ENCODE data around the gene RTN3. TPM values are rescaled to one million over a fixed set of nuclear protein-coding genes. Genes with fewer than 3 reads are reported as not detected.
"Not testable (repeated sequence)": the region's sequence is repeated elsewhere in the genome, so short reads cannot be mapped to it uniquely, and the experiment has no call there.

The RTN3 gene
- total RNA-seq, 2 experiments from 2014 or later = 42.2 to 43.0 TPM

DNA sequence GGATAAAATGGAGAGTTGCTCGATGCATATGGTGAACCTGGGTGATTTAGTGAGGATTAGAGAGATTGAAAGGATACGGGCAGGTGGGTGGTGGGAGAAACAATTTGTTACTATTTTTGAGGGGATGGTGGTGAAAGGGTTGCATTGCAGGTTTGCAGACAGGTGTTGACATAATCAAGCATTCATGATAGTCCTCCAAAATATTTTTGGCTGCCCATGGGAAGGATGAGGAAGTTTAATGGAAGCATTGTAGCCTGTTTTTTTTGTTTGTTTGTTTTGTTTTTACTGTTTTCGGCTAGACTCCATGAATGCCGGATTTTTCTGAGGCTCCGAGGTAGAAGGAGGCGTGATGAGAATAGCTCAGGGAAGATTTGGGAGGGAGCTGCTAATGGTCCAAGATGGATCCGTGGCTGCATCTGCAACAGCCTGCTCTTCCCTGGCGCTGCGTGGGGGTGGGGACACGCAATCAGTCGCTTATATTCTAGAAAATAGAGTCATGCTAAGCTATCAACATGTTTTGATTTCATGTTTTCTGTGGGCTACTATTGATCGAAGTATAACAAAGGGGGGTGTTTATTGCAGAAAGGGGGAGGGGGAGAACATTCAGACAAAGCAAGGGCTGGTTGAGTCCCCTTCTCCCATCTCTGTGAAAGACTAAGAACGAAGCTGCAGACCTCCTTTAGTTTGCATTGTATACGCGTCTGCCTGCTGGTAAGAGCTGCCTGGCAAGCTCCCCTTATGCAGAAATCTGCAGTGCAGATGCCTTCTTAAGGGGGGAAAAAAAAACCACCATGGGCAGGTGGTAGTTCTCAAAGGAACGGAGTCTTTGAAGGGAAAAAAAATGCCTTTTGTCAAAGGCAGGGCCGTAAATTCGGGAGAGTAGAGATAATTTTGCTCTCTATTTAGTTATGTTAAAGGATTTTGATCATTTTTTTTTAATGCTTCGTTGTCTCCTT is 1.0 kb downstream of the RTN3 start:
- H3K4me3 Mint-ChIP-seq = peak overlapping the region; percentile 90
- peak; percentile 3 for ATAC-seq
- peaks cover 26% of the 10 kb centered on the region for H3K4me1 Mint-ChIP-seq
- intact Hi-C loops (cut with DNase I, micrococcal nuclease) = no loop called here
- DNase-seq = peak; percentile 52
- H3K27ac Mint-ChIP-seq = peak overlapping the region; percentile 89
- no peaks in the 10 kb centered on the region for H3K9me3 Mint-ChIP-seq (ENCODE audit: low read depth)
- POLR2A ChIA-PET = interaction anchor here (0.5 to 1.5 kb wide), 8 partner anchors 9 to 559 kb away, joined by 3 to 8 read pairs (median 4); partner anchors contain the start of genes ATL3 and FKBP2
- CTCF ChIA-PET = interaction anchor here (0.7 to 3.0 kb wide), 10 partner anchors 11 to 776 kb away, joined by 3 to 31 read pairs (median 4); partner anchors contain the start of gene ATL3
- no peaks in the 10 kb centered on the region for H3K27me3 Mint-ChIP-seq
- H3K36me3 Mint-ChIP-seq (ENCODE audit: low read depth) = no peaks in the 10 kb centered on the region

- Mint-ChIP-seq H3K9me3 (ENCODE audit: low read depth) (no peaks in the 10 kb centered on the region), H3K4me3 (peak overlapping the region; percentile 90), H3K27ac (no peak overlapping the region), H3K4me1 (peaks cover 34% of the 10 kb centered on the region), H3K36me3 (ENCODE audit: low read depth) (no peaks in the 10 kb centered on the region), H3K27me3 (no peaks in the 10 kb centered on the region)
- POLR2A ChIA-PET = interaction anchor here (1.0 to 1.2 kb wide), 2 partner anchors 10 to 13 kb away, joined by 3 read pairs; partner anchors contain the start of gene ATL3
- intact Hi-C loops (cut with DNase I, micrococcal nuclease) = no loop called here
- no peak for ATAC-seq
- DNase-seq = no peak
- CTCF ChIA-PET = interaction anchor here (0.7 to 3.0 kb wide), 4 partner anchors 12 to 777 kb away, joined by 3 to 31 read pairs (median 4); partner anchors contain the start of gene ATL3
These were observed 2.1 kb downstream of the RTN3 start for GRCh38 chr11:63683133-63683991.

DNA sequence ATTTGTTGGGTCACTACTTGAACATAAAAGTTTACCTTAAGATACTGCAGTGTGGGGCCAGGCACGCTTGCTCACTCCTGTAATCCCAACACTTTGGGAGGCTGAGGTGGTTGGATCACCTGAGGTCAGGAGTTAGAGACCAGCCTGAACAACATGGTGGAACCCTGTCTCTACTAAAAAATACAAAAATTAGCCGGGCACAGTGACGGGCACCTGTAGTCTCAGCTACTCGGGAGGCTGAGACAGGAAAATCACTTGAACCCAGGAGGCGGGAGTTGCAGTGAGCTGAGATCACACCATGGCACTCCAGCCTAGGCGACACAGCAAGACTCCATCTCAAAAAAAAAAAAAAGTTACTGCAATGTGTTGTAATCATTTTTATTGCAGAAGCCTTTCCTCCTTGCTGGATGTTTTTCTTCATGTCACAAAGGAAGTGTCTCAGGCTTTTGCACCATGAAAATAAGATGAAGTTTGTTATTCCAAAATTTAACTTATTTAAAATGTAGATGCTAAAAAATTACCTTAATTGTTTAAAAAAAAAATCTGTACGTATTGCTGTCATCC is 3.9 kb downstream of the RTN3 start:
- H3K36me3 Mint-ChIP-seq (ENCODE audit: low read depth); H3K27me3 Mint-ChIP-seq; H3K27ac Mint-ChIP-seq; ATAC-seq; intact Hi-C loops (cut with DNase I, micrococcal nuclease); H3K9me3 Mint-ChIP-seq (ENCODE audit: low read depth); DNase-seq; H3K4me3 Mint-ChIP-seq: not testable (repeated sequence)
- CTCF ChIA-PET = interaction anchor here (0.6 to 0.8 kb wide), 3 partner anchors 20 to 1116 kb away, joined by 3 read pairs; no protein-coding TSS in a partner anchor
- POLR2A ChIA-PET = interaction anchor here (0.7 kb wide), 1 partner anchor 670 kb away, joined by 3 read pairs; no protein-coding TSS in a partner anchor
- peaks cover 46% of the 10 kb centered on the region for H3K4me1 Mint-ChIP-seq

- ChIA-PET POLR2A (no interaction called here), CTCF (interaction anchor here (0.9 kb wide), 1 partner anchor 14 kb away, joined by 4 read pairs; no protein-coding TSS in a partner anchor)
- Mint-ChIP-seq H3K4me3 (no peak overlapping the region), H3K27ac (no peak overlapping the region), H3K4me1 (peaks cover 39% of the 10 kb centered on the region), H3K27me3 (no peaks in the 10 kb centered on the region), H3K9me3 (ENCODE audit: low read depth) (no peaks in the 10 kb centered on the region), H3K36me3 (ENCODE audit: low read depth) (no peaks in the 10 kb centered on the region)
- ATAC-seq (no peak), DNase-seq (no peak)
- intact Hi-C loops (cut with DNase I, micrococcal nuclease) = no loop called here
These were observed 5.6 kb downstream of the RTN3 start for GRCh38 chr11:63686926-63687325.

- intact Hi-C loops (cut with DNase I, micrococcal nuclease) = no loop called here
- peak; percentile 96 for ATAC-seq
- POLR2A ChIA-PET = interaction anchor here (0.6 to 0.7 kb wide), 2 partner anchors 14 to 302 kb away, joined by 4 read pairs; no protein-coding TSS in a partner anchor
- peak overlapping the region; percentile 59 for H3K27ac Mint-ChIP-seq
- no peaks in the 10 kb centered on the region for H3K9me3 Mint-ChIP-seq (ENCODE audit: low read depth)
- peak; percentile 57 for DNase-seq
- no peaks in the 10 kb centered on the region for H3K36me3 Mint-ChIP-seq (ENCODE audit: low read depth)
- CTCF ChIA-PET = interaction anchor here (1.1 kb wide), 1 partner anchor 59 kb away, joined by 3 read pairs; no protein-coding TSS in a partner anchor
- no peaks in the 10 kb centered on the region for H3K27me3 Mint-ChIP-seq
- peaks cover 34% of the 10 kb centered on the region for H3K4me1 Mint-ChIP-seq
- H3K4me3 Mint-ChIP-seq = no peak overlapping the region
These were observed 6.5 kb downstream of the RTN3 start for GRCh38 chr11:63687845-63688244.

- Mint-ChIP-seq H3K36me3 (ENCODE audit: low read depth) (no peaks in the 10 kb centered on the region), H3K27me3 (no peaks in the 10 kb centered on the region), H3K4me3 (no peak overlapping the region), H3K27ac (no peak overlapping the region), H3K9me3 (ENCODE audit: low read depth) (no peaks in the 10 kb centered on the region), H3K4me1 (peaks cover 8% of the 10 kb centered on the region)
- CTCF ChIA-PET = interaction anchor here (0.8 to 1.4 kb wide), 4 partner anchors 15 to 425 kb away, joined by 3 to 5 read pairs (median 4); no protein-coding TSS in a partner anchor
- no peak for DNase-seq
- no peak for ATAC-seq
- intact Hi-C loops (cut with DNase I, micrococcal nuclease) = no loop called here
- POLR2A ChIA-PET = no interaction called here
These were observed 13.3 kb downstream of the RTN3 start for GRCh38 chr11:63694596-63694995.

DNA sequence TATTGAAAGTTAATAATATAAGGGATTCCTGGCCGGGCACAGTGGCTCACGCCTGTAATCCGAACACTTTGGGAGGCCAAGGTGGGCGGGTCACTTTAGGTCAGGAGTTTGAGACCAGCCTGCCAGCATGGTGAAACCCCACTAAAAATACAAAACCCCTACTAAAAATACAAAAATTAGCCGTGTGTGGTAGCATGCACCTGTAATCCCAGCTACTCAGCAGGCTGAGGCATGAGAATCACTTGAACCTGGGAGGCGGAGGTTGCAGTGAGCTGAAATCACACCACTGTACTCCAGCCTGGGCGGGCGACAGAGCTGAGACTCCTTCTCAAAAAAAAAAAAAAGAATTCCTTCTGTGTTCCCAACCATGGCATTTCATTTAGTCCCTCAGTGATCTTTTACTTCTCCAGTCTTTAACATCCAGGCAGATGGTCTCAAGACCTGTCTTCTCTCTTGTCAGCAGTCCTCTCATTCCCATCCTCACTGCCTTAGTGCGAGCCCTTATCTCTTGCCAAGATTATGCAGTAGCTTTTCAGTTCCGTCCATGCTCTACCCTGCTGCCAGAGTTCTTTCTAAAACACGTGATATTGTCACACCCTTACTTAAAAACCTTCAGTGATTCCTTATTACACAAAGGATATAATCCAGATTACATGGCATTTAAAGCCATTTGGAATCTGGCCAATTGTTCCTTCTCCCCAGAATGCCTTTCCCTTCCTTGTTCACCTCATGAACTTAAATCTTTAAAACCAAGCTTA is 17.9 kb downstream of the RTN3 start:
- H3K4me1 Mint-ChIP-seq = peaks cover 8% of the 10 kb centered on the region
- CTCF ChIA-PET = interaction anchor here (0.5 kb wide), 1 partner anchor 235 kb away, joined by 3 read pairs; no protein-coding TSS in a partner anchor
- no peaks in the 10 kb centered on the region for H3K27me3 Mint-ChIP-seq
- no peak overlapping the region for H3K4me3 Mint-ChIP-seq
- POLR2A ChIA-PET = no interaction called here
- intact Hi-C loops (cut with DNase I, micrococcal nuclease) = no loop called here
- no peak overlapping the region for H3K27ac Mint-ChIP-seq
- no peak for DNase-seq
- H3K36me3 Mint-ChIP-seq (ENCODE audit: low read depth) = peaks cover 6% of the 10 kb centered on the region
- no peaks in the 10 kb centered on the region for H3K9me3 Mint-ChIP-seq (ENCODE audit: low read depth)
- no peak for ATAC-seq

GRCh38 chr11:63699896-63700295 is 18.6 kb downstream of the RTN3 start:
- H3K36me3 Mint-ChIP-seq (ENCODE audit: low read depth) = peaks cover 6% of the 10 kb centered on the region
- peaks cover 8% of the 10 kb centered on the region for H3K4me1 Mint-ChIP-seq
- H3K4me3 Mint-ChIP-seq = no peak overlapping the region

GRCh38 chr11:63705526-63705925 is 24.2 kb downstream of the RTN3 start:
- no peaks in the 10 kb centered on the region for H3K4me1 Mint-ChIP-seq
- ChIA-PET POLR2A (interaction anchor here (0.6 kb wide), 1 partner anchor 23 kb away, joined by 3 read pairs; no protein-coding TSS in a partner anchor), CTCF (interaction anchor here (0.8 kb wide), 1 partner anchor 67 kb away, joined by 3 read pairs; no protein-coding TSS in a partner anchor)
- no peak overlapping the region for H3K27ac Mint-ChIP-seq
- no peaks in the 10 kb centered on the region for H3K27me3 Mint-ChIP-seq
- intact Hi-C loops (cut with DNase I, micrococcal nuclease) = no loop called here
- DNase-seq (no peak), ATAC-seq (no peak)
- H3K4me3 Mint-ChIP-seq = no peak overlapping the region
- H3K36me3 Mint-ChIP-seq (ENCODE audit: low read depth) = peaks cover 6% of the 10 kb centered on the region
- H3K9me3 Mint-ChIP-seq (ENCODE audit: low read depth) = no peaks in the 10 kb centered on the region

More at GRCh38 chr11:63699896-63700295, 18.6 kb downstream of the RTN3 start:
- CTCF ChIA-PET = interaction anchor here (0.6 kb wide), 1 partner anchor 20 kb away, joined by 3 read pairs; no protein-coding TSS in a partner anchor
- Mint-ChIP-seq H3K9me3 (ENCODE audit: low read depth) (no peaks in the 10 kb centered on the region), H3K27me3 (no peaks in the 10 kb centered on the region), H3K27ac (no peak overlapping the region)
- intact Hi-C loops (cut with DNase I, micrococcal nuclease) = no loop called here
- POLR2A ChIA-PET = no interaction called here
- ATAC-seq = no peak
- no peak for DNase-seq

DNA sequence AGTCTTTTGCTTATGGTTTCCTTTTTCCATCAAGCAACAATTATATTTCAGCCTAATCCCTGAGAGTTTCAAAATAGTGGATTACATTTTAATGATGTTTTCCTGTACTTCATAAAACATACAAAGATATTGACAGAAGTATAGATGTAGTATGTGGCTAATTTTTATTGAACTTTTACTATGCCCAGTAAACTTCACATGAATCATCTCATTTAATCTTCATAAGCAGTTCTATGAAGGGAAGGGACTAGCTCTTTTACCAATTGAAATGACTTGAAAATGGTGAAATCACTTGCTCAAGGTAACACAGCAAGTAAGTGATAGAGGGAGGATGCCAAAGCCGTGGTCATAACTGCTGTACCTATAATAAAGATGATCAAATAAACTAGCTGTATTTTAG is 27.5 kb downstream of the RTN3 start:
- DNase-seq (no peak), ATAC-seq (no peak)
- POLR2A ChIA-PET = no interaction called here
- H3K9me3 Mint-ChIP-seq (ENCODE audit: low read depth) = no peaks in the 10 kb centered on the region
- H3K27me3 Mint-ChIP-seq = no peaks in the 10 kb centered on the region
- CTCF ChIA-PET = interaction anchor here (0.9 to 1.7 kb wide), 3 partner anchors 11 to 30 kb away, joined by 4 to 5 read pairs (median 5); no protein-coding TSS in a partner anchor
- no peaks in the 10 kb centered on the region for H3K4me1 Mint-ChIP-seq
- no peaks in the 10 kb centered on the region for H3K36me3 Mint-ChIP-seq (ENCODE audit: low read depth)
- intact Hi-C loops (cut with DNase I, micrococcal nuclease) = no loop called here
- H3K4me3 Mint-ChIP-seq = no peak overlapping the region
- no peak overlapping the region for H3K27ac Mint-ChIP-seq

All from activated CD4-positive, alpha-beta T cell treated with anti-CD3 and anti-CD28 coated beads for 36 hours (primary cell).